HG02884 (cell line): Measurements from ENCODE around the gene ZNF836.
"Not testable (repeated sequence)": the region's sequence is repeated elsewhere in the genome, so short reads cannot be mapped to it uniquely, and the experiment has no call there.

Experiments
- ATAC-seq: cut with Tn5 transposase; IDR thresholded peaks from one replicate; pipeline ENCODE4 v1.9.1; 2021; ENCODE audit warnings: mild to moderate bottlenecking, moderate library complexity; ENCODE audit not compliant: unreplicated experiment

The ZNF836 gene

DNA sequence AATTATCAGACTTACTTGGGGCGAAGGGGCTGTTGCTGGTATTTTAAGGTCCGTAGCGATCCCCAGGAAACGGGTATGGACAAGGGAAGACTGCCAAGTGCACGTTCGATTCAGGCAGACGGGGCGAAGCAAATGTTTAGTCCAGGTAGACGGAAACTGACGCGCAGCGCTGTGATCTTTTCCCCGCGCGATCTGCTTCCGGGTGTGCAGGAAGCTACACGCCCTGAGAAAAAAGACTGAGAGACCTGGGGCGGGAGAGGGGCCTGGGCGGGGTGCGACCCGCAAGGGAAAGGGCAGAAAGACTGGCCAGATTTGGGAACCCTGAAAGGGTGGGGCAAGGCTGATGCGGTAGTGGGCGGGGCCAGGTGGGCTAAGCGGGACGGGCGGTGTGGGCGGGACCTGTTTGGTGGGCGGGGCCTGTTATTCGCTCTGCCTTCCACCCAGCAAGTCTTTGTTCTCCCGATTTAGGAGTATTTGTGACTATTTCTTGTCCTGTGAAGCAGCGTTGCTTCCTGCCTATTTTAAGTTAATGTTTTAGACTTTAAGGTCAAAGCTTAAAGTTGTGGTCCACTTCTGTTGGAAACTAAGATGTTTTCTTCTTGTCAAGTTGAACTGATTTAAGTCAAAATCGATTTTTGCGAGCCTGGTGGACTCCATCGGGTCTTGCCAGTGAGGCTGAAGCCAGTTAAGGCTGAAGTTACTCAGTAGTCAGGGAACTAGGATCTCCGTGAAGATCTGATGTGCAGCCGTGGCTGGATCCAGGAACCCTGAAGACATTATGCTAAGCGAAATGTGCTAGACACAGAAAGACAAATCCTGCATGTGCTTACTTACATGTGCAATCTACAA, at the start of gene ZNF836:
Gene ZNF836, minus strand, starts transcription at position 301 of the 849 bp plus-strand sequence. CDS start 3,549 bp downstream, outside the sequence.
- no peak for ATAC-seq

- no peak for ATAC-seq
These were observed 49.6 kb upstream of the ZNF836 start for GRCh38 chr19:52221031-52221430.

GRCh38 chr19:52219611-52220010, 48.2 kb upstream of the ZNF836 start:
- no peak for ATAC-seq

GRCh38 chr19:52217576-52217975, 46.2 kb upstream of the ZNF836 start:
- ATAC-seq = no peak

DNA sequence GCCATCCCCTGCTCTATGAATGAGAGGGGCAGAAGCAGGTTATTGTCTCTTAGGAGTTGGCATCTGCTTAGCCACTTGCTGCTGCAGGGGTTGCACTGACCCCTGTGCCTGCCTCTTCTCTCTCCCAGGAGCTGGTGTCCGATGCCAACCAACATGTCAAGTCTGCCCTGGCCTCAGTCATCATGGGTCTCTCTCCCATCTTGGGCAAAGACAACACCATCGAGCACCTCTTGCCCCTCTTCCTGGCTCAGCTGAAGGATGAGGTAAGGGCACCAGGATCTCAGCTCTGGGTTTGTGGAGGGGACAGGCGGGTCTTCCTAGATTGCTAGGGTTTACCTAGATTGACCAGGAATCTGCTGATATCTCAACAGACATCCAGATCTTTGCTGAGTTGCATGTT, 45.0 kb upstream of the ZNF836 start:
- ATAC-seq = no peak

- no peak for ATAC-seq
These were observed 42.8 kb upstream of the ZNF836 start for GRCh38 chr19:52214241-52214640.

DNA sequence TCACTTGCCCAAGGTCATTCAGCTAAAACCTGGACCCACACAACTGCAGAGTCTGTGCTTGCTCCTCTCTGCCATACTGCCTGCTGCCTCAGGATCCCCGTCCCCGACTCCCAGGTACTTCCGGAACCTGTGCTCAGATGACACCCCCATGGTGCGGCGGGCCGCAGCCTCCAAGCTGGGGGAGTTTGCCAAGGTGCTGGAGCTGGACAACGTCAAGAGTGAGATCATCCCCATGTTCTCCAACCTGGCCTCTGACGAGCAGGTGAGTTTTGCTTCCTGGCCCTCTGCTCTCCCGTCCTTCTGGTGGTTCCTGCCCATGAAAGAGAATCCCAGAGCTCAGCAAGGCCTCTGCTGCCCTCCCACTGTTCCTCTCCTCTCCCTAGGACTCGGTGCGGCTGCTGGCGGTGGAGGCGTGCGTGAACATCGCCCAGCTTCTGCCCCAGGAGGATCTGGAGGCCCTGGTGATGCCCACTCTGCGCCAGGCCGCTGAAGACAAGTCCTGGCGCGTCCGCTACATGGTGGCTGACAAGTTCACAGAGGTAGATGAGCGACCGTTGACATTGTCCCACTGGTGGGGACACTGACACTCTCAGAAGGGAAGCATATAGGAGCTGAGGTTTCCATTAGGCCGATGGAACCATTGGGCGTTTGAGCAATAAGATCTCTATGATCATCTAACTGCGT, 41.3 kb upstream of the ZNF836 start:
- no peak for ATAC-seq

GRCh38 chr19:52211926-52212571, 40.6 kb upstream of the ZNF836 start:
- no peak for ATAC-seq

GRCh38 chr19:52211203-52211602, 39.8 kb upstream of the ZNF836 start:
- ATAC-seq = no peak

DNA sequence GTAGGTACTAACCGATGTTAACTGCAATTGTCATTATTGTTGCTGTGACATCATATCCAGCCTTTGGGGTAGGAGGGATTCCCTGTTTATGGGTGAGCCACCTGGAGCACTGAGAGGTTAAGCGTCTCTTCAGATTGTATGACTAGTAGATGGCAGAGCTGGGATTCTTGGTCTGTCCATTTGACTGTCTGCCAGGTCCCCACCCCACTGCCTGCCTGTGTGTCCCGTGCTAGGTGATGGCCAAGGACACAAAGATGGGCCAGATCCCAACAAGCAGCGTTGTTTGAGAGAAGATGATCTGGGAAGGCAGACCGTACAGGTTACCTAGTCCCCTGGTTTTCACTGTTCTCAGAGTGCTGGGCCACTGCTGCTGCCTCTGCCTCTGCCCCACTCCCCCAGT, 35.1 kb upstream of the ZNF836 start:
- ATAC-seq = no peak

DNA sequence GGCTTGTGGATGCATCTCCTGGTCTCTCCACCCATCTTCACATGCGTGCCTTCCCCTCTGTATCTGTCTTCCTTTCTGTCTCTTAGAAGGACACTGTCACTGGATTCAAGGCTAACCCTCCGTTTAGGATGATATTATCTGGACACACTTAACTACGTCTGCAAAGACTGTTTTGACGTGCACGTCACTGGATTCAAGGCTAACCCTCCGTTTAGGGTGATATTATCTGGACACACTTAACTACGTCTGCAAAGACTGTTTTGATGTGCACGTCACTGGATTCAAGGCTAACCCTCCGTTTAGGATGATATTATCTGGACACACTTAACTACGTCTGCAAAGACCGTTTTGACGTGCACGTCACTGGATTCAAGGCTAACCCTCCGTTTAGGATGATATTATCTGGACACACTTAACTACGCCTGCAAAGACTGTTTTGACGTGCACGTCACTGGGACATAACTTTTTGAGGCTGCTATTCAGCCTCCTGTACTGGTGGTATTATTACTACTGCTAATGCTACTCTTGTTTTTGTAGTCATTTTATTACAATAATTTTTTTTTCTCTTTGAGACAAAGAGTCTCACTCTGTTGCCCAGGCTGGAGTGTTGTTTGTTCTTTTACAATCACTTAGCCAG, 29.5 kb upstream of the ZNF836 start:
- ATAC-seq = not testable (repeated sequence)

DNA sequence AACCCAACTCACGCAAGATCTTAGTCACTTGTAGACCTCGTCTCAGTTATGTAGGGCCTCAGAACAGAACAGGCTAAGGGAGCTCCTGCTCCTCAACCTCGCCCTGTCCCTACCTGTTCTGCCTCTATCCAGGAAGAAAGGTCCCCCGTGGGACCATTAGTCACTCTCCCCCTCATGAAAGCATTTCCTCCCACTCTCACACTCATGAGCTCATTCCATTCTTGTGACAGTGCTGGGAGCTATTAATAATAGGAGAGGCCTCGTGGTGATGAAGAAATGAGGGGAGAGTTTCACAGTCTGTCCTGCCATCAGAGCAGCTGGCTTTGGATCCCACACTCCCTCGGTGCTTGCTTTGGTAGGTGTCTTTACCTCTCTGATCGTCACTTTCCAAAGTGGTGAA, 28.6 kb upstream of the ZNF836 start:
- no peak for ATAC-seq

DNA sequence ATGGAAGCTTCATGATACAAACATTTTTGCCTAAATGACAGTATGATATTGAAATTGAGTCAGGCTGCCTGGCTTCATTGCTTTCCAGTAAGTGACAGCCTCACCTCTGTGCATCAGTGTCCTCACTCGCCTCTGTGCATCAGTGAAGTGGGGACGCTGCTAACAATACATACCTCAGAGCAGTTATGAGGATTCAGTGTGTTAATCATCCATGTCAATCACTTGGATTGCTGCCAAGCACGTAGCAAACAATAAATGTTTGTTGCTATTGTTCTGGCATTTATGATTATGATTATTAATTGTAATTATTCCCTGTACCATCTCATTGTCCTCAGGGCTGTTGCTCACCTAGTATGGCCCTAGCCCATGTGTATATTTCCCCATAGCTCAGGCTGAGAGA, 27.3 kb upstream of the ZNF836 start:
- no peak for ATAC-seq

- no peak for ATAC-seq
These were observed 26.5 kb upstream of the ZNF836 start for GRCh38 chr19:52197964-52198363.

- no peak for ATAC-seq
These were observed 25.0 kb upstream of the ZNF836 start for GRCh38 chr19:52196256-52196967.

DNA sequence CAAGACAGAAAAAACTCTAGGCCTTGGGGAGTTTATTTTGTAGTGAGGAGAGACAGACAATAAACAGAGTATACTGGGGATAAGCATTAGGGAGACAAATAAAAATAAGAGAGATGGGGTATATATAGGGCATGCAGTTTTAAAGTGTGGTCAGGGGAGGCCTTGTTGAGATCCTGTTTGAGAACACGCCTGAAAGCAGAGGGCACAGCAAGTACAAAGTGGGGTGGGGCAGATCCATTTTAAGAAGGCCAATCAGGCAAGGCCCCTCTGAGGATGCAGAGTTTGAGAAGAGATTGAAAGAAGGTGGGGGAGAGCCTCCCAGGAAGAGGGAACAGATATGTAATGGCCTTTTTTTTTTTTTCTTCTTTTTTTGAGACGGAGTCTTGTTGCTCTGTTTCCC, 20.5 kb upstream of the ZNF836 start:
- no peak for ATAC-seq

- ATAC-seq = no peak
These were observed 20.0 kb upstream of the ZNF836 start for GRCh38 chr19:52191389-52191788.

DNA sequence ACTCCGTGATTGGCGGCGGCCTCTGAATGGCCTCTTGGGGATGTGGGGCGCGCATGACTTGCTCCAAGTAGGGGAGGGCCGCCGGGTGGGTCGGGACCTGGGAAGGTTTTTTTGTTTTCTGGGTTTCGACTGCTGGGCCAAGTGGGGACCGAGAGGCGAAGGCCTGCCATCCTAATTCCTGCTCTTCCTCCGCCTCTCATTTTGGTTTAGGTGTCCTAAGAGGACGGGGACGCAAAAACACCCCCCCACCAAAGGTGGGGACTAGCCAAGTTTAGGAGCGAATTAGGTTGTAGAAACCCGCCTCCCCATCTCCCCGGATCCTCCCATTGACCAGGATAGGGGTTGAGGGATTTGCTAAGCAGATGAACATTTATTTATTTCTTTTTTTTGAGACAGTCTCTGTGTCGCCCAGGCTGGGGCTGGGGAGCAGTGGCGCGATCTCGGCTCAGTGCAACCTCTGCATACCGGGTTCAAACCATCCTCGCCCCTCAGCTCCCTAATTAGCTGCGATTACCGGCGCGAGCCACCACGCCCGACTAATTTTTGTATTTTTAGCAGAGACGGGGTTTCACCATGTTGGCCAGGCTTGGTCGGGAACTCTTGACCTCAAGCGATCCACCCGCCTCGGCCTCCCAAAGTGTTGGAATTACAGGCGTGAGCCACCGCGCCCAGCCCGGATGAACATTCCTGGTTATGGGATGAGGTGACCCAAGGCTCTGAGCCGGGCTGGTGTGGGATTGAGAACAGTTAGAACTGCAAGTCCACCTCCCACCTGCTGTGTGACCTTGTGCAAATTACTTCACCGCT, 19.3 kb upstream of the ZNF836 start:
- ATAC-seq = no peak

- peak; percentile 80 for ATAC-seq
These were observed 18.5 kb upstream of the ZNF836 start, which contains the start of gene PPP2R1A for GRCh38 chr19:52189735-52190486. Gene PPP2R1A (plus strand): TSS chr19:52190052. CDS start chr19:52190097, 45 bp downstream.
